ENCODE data around the gene HAUS7. TPM values are rescaled to one million over a fixed set of nuclear protein-coding genes. Genes with fewer than 3 reads are reported as not detected.

Gene HAUS7
- total RNA-seq, 1 experiment from 2014 or later: 29.3 TPM

- ChIA-PET CTCF (no interaction called here), POLR2A (ENCODE audit: unreplicated experiment) (no interaction called here)
- H3K27ac ChIP-seq: no peak within 1 kb of the TSS
- no peaks in the 10 kb centered on the region for H3K36me3 ChIP-seq (ENCODE audit: low read depth)
- 0 out of 2 replicates have a peak, but pooled peaks cover 3% of the 10 kb centered on the region for H3K4me1 ChIP-seq (replicated peaks; ENCODE audit: insufficient read depth)
- no peaks in the 10 kb centered on the region for H3K27me3 ChIP-seq (ENCODE audit: insufficient read depth, low read depth)
- H2AFZ ChIP-seq: no peak within 1 kb of the TSS
- TF ChIP-seq, protein P1, sequence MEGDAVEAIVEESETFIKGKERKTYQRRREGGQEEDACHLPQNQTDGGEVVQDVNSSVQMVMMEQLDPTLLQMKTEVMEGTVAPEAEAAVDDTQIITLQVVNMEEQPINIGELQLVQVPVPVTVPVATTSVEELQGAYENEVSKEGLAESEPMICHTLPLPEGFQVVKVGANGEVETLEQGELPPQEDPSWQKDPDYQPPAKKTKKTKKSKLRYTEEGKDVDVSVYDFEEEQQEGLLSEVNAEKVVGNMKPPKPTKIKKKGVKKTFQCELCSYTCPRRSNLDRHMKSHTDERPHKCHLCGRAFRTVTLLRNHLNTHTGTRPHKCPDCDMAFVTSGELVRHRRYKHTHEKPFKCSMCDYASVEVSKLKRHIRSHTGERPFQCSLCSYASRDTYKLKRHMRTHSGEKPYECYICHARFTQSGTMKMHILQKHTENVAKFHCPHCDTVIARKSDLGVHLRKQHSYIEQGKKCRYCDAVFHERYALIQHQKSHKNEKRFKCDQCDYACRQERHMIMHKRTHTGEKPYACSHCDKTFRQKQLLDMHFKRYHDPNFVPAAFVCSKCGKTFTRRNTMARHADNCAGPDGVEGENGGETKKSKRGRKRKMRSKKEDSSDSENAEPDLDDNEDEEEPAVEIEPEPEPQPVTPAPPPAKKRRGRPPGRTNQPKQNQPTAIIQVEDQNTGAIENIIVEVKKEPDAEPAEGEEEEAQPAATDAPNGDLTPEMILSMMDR (conservative IDR thresholded peaks at IDR 0.05): no peak
- TF ChIP-seq EZH2 (IDR thresholded peaks at IDR 0.05; ENCODE audit: low read depth): no peak
- BruUV-seq (replicated peaks): no TSS peak
- H3K4me3 ChIP-seq: no peak within 1 kb of the TSS
- H4K20me1 ChIP-seq (ENCODE audit: insufficient read depth): no peaks in the 10 kb centered on the region
- intact Hi-C loops (cut with micrococcal nuclease; ENCODE audit: unreplicated experiment): no loop called here
- no peak for DNase-seq
- no peaks in the 10 kb centered on the region for H3F3A ChIP-seq (ENCODE audit: insufficient read depth, low read depth)
- no peaks in the 10 kb centered on the region for H3K79me2 ChIP-seq (ENCODE audit: low read depth)
- no peaks in the 10 kb centered on the region for H3K9me2 ChIP-seq (ENCODE audit: insufficient read depth)
- H3K9me3 ChIP-seq (ENCODE audit: insufficient read depth, low read depth): no peaks in the 10 kb centered on the region
- H3K4me2 ChIP-seq: no peak within 1 kb of the TSS
Measured at GRCh38 chrX:153445856-153446635, 24.3 kb downstream of the HAUS7 start, which contains the start of gene TREX2. Gene TREX2, minus strand, starts transcription at chrX:153446056. Its CDS starts 626 bp downstream, at chrX:153445430.

- Histone ChIP-seq H3K27ac (no peak overlapping the region), H3K4me3 (no peak overlapping the region), H4K20me1 (ENCODE audit: insufficient read depth) (no peaks in the 10 kb centered on the region), H3K36me3 (ENCODE audit: low read depth) (no peaks in the 10 kb centered on the region), H3K9me2 (ENCODE audit: insufficient read depth) (no peaks in the 10 kb centered on the region), H3K27me3 (ENCODE audit: insufficient read depth, low read depth) (0 out of 2 replicates have a peak, but pooled peaks cover 5% of the 10 kb centered on the region), H3K79me2 (ENCODE audit: low read depth) (no peaks in the 10 kb centered on the region), H3K9me3 (ENCODE audit: insufficient read depth, low read depth) (no peaks in the 10 kb centered on the region), H2AFZ (no peak overlapping the region), H3F3A (ENCODE audit: insufficient read depth, low read depth) (no peaks in the 10 kb centered on the region), H3K4me1 (replicated peaks; ENCODE audit: insufficient read depth) (0 out of 2 replicates have a peak, but pooled peaks cover 3% of the 10 kb centered on the region), H3K4me2 (no peak overlapping the region)
- ChIA-PET POLR2A (ENCODE audit: unreplicated experiment) (no interaction called here), CTCF (no interaction called here)
- DNase-seq: no peak
- intact Hi-C loops (cut with micrococcal nuclease; ENCODE audit: unreplicated experiment): no loop called here
- BruUV-seq (replicated peaks): no TSS peak
- TF ChIP-seq, protein P1 (conservative IDR thresholded peaks at IDR 0.05): no peak
- no peak for TF ChIP-seq EZH2 (IDR thresholded peaks at IDR 0.05; ENCODE audit: low read depth)
Measured at GRCh38 chrX:153445106-153445855, 25.1 kb downstream of the HAUS7 start.

DNA sequence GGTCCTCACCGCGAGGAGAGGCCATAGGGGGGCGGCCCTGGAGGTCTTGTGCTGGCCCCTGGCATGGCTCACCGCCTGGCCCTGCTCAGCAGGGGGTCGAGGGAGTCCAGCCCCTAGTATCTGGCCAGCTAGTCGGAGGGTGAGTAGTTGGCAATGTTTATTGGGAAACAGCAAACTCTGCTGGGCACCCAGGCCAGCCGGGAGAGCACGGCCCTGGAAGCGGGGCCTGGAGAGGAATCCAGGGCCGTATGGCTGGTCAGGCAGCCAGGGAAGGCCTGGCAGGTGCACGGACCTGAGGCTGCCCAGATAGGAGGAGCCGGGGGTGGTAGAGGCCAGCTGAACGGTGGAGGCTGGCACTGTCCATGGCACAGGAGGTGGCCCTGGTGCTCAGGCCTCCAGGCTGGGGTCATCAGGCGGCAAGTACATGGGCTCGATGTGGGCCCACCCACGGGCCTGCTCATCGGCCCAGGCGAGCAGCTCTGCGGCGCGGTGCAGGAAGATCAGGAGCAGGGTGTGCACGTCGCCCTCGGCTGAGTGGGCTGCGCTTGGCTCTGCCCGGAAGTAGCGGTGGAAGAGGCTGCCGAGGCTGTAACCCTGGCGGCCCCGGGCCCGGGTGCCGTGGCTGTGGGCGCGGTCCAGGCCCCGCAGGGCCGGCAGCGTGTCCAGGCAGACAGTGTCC is 25.9 kb downstream of the HAUS7 start:
- POLR2A ChIA-PET (ENCODE audit: unreplicated experiment): no interaction called here
- Histone ChIP-seq H3K4me1 (replicated peaks; ENCODE audit: insufficient read depth) (0 out of 2 replicates have a peak, but pooled peaks cover 3% of the 10 kb centered on the region), H3K36me3 (ENCODE audit: low read depth) (no peaks in the 10 kb centered on the region), H2AFZ (no peak overlapping the region), H4K20me1 (ENCODE audit: insufficient read depth) (no peaks in the 10 kb centered on the region), H3F3A (ENCODE audit: insufficient read depth, low read depth) (no peaks in the 10 kb centered on the region), H3K27me3 (ENCODE audit: insufficient read depth, low read depth) (peaks cover 6% of the 10 kb centered on the region; the same call in 1 of the 2 replicates), H3K9me2 (ENCODE audit: insufficient read depth) (no peaks in the 10 kb centered on the region), H3K27ac (no peak overlapping the region), H3K4me3 (no peak overlapping the region), H3K9me3 (ENCODE audit: insufficient read depth, low read depth) (no peaks in the 10 kb centered on the region), H3K79me2 (ENCODE audit: low read depth) (no peaks in the 10 kb centered on the region), H3K4me2 (no peak overlapping the region)
- no TSS peak for BruUV-seq (replicated peaks)
- no peak for DNase-seq
- intact Hi-C loops (cut with micrococcal nuclease; ENCODE audit: unreplicated experiment): no loop called here
- TF ChIP-seq, protein P1 (conservative IDR thresholded peaks at IDR 0.05): no peak
- no peak for TF ChIP-seq EZH2 (IDR thresholded peaks at IDR 0.05; ENCODE audit: low read depth)
- CTCF ChIA-PET: no interaction called here
